Pancreas (tissue), 10 donors: Measurements from ENCODE around the gene NEMP1. TPM values are rescaled to one million over a fixed set of nuclear protein-coding genes. Genes with fewer than 3 reads are reported as not detected.

Experiments used
- ATAC-seq, 4 donors: fragments of 200-7000 bp; cut with Tn5 transposase; one replicate each; pipeline versions ENCODE4 v1.8.0 to v1.9.1; 2020; ENCODE audit warnings: mild to moderate bottlenecking in 4 of 4, moderate library complexity in 4 of 4
- DNase-seq, 6 donors: peaks; one replicate each; pipeline ENCODE4 v3.0.0-alpha.2; 2020
- FAIRE-seq: peaks from 2 replicates; lab custom pipeline; 2012; peaks lifted over from hg19 to GRCh38; lab: Jason Lieb, UNC
- H3K27ac ChIP-seq, 4 donors: fragments of 200-600 bp; sonication (generic); 1 replicate in 3 of 4; 2 replicates in 1 of 4; pipeline versions ENCODE4 v1.5.0 to v1.8.0; 2020
- H3K27me3 ChIP-seq, 4 donors: fragments of 200-600 bp; one replicate each; pipeline ENCODE4 v1.8.0; 2021
- H3K36me3 ChIP-seq, 3 donors: fragments of 200-600 bp; sonication (generic) in 1 of 3; one replicate each; pipeline versions ENCODE4 v1.5.0 to v1.8.0; 2020 to 2021
- H3K4me1 ChIP-seq, 3 donors: fragments of 200-600 bp; one replicate each; pipeline ENCODE4 v1.8.0; 2021
- H3K4me3 ChIP-seq, 4 donors: fragments of 200-600 bp; sonication (generic) in 2 of 4; one replicate each; pipeline versions ENCODE4 v1.5.0 to v1.8.0; 2020 to 2021
- H3K9me3 ChIP-seq, 4 donors: fragments of 200-600 bp; one replicate each; pipeline ENCODE4 v1.8.0; 2021
- WGBS, 2 donors: extraction: QIAGEN DNeasy Blood & Tissue Kit; methylation state at CpG; one replicate each; pipeline ENCODE4 v1.1.7; 2013; 5-methylcytosine and 5-hydroxymethylcytosine counted together
- intact Hi-C, 3 donors: fragments of 100-400 bp; cut with DNase I; formaldehyde crosslinking; loops; one replicate each; pipeline versions ENCODE4 v1.11.1 to v1.14.2; 2022
- polyA plus RNA-seq, 2 donors: library from polyadenylated mRNA; stranded (reverse); fragments of 200-250 nt; gene quantifications; one replicate each; pipeline ENCODE4 v1.2.3, GENCODE V29; 2013
- total RNA-seq, 6 donors: library from RNA; stranded (reverse); fragmentation: NEBNext Ultra II Directional in 4 of 6; extraction: Animal tissue kit (Norgen Biotek cat#: 25700) in 4 of 6; gene quantifications; one replicate each; pipeline versions ENCODE4 v1.2.1 to v1.2.4, GENCODE V29; 2021 to 2023
- TF ChIP-seq, protein P1 (sequence below), 4 donors: fragments of 200-600 bp; sonication (generic) in 3 of 4; IDR thresholded peaks; one replicate each; pipeline versions ENCODE4 v1.5.0 to v1.8.0; 2021; ENCODE audit warnings: antibody characterized with exemption in 4 of 4
- donor health status: healthy with polysubstance abuse.
- donor health status: DM: no; HTN: no; CAD: no; lungs with moderate emphysema.
- donor health status: DM: no; HTN: no; CAD: no.
- donor health status: control.
- donor health status: control.
- donor health status: Bipolar disorder and iron deficiency.
- donor health status: DM: yes; HTN: yes; CAD: no.
- donor health status: DM: no; HTN: no; CAD: no.
- donor health status: DM: no; HTN: no; CAD: no.
- donor health status: DM: yes; HTN: yes; CAD: no.

NEMP1 gene
- total and polyA plus RNA-seq, 8 donors, result 1.1 to 5.7 (median 3.4) TPM

GRCh38 chr12:57048423-57049118 is 30.0 kb downstream of the NEMP1 start:
- no peak overlapping the region for H3K4me3 ChIP-seq
- DNase-seq, result no peak
- H3K9me3 ChIP-seq, result no peaks in the 10 kb centered on the region
- TF ChIP-seq, protein P1, sequence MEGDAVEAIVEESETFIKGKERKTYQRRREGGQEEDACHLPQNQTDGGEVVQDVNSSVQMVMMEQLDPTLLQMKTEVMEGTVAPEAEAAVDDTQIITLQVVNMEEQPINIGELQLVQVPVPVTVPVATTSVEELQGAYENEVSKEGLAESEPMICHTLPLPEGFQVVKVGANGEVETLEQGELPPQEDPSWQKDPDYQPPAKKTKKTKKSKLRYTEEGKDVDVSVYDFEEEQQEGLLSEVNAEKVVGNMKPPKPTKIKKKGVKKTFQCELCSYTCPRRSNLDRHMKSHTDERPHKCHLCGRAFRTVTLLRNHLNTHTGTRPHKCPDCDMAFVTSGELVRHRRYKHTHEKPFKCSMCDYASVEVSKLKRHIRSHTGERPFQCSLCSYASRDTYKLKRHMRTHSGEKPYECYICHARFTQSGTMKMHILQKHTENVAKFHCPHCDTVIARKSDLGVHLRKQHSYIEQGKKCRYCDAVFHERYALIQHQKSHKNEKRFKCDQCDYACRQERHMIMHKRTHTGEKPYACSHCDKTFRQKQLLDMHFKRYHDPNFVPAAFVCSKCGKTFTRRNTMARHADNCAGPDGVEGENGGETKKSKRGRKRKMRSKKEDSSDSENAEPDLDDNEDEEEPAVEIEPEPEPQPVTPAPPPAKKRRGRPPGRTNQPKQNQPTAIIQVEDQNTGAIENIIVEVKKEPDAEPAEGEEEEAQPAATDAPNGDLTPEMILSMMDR (IDR thresholded peaks at IDR 0.05), result no peak
- no peak overlapping the region for H3K27ac ChIP-seq
- no peak for FAIRE-seq
- 86 to 87% methylated on average over 1 of the region's 1 CpG for WGBS, 2 donors
- ATAC-seq, result no peak
- no peaks in the 10 kb centered on the region for H3K4me1 ChIP-seq
- no peaks in the 10 kb centered on the region for H3K27me3 ChIP-seq
- H3K36me3 ChIP-seq, result no peaks in the 10 kb centered on the region
- intact Hi-C loops, result no loop called here

DNA sequence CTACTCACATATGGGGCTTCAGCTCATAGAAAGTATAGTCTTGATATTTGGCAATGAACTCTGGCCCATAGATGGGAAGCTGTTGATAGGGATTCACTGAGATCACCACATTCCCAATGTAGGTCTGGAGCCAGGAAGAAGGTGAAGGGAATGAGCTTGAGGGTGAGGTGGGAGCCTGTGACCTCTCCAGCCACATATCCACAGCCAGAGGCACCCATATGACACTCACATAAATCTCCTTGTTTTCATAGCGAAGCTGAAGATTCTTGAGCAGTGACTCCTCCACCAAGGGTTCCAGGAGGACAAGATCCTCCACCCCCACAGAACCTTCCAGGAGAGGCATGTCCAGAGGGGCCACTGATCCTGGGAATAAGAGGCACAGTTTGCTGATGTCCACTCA is 30.6 kb downstream of the NEMP1 start:
- Histone ChIP-seq H3K36me3 (no peaks in the 10 kb centered on the region), H3K4me1 (no peaks in the 10 kb centered on the region), H3K4me3 (no peak overlapping the region), H3K27me3 (no peaks in the 10 kb centered on the region), H3K27ac (no peak overlapping the region), H3K9me3 (no peaks in the 10 kb centered on the region)
- intact Hi-C loops, result no loop called here
- TF ChIP-seq, protein P1 (IDR thresholded peaks at IDR 0.05), result no peak
- 85 to 87% methylated on average over 1 of the region's 1 CpG for WGBS, 2 donors
- no peak for FAIRE-seq
- no peak for DNase-seq
- no peak for ATAC-seq

GRCh38 chr12:57046947-57047890 is 31.4 kb downstream of the NEMP1 start:
- no peak for DNase-seq
- 62 to 64% methylated on average over 10 of the region's 10 CpGs for WGBS, 2 donors

DNA sequence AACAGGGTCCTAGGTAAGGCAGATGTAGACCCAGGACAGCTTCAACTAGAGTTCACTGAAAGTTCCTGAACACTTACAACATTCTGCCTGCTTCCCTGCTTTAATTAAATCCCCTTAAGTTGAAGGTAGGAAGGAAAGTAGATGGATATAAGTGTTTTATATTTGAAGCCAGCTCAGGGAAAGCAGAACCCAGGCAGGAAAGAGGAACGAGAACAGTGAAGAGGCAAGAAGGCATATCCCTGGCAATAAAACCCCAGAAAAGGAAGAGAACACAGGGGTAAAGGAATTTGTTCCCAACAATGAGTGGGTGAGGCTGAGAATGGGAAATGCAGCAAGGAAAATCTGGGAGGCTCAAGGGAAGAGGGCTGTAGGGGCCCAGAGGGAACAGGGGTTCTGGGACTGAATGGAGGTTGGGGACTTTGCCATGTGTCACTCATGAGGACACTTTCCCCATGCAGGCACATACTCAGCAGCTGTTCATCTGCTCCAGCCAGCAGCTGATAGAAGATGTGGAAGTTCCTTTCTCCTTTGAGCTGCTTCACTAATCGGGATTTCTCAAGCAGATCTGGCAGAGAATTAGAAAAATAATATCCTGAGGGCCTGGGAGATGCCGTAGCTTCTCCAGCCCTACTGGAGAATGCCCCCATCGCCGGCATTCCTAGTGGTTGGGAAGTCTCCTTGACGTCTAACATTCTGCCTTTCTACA is 32.4 kb downstream of the NEMP1 start:
- TF ChIP-seq, protein P1 (IDR thresholded peaks at IDR 0.05), result no peak
- Histone ChIP-seq H3K9me3 (no peaks in the 10 kb centered on the region), H3K4me1 (no peaks in the 10 kb centered on the region), H3K27ac (no peak overlapping the region), H3K4me3 (no peak overlapping the region), H3K27me3 (no peaks in the 10 kb centered on the region), H3K36me3 (no peaks in the 10 kb centered on the region)
- intact Hi-C loops, result no loop called here
- ATAC-seq (peak in 2 of 4 donors; percentile 13 to 52), DNase-seq (no peak), FAIRE-seq (no peak)
- 55 to 58% methylated on average over 6 of the region's 6 CpGs for WGBS, 2 donors

More at GRCh38 chr12:57046947-57047890, 31.4 kb downstream of the NEMP1 start:
- TF ChIP-seq, protein P1 (IDR thresholded peaks at IDR 0.05), result no peak
- Histone ChIP-seq H3K4me3 (no peak overlapping the region), H3K9me3 (no peaks in the 10 kb centered on the region), H3K27me3 (no peaks in the 10 kb centered on the region), H3K36me3 (no peaks in the 10 kb centered on the region), H3K27ac (no peak overlapping the region), H3K4me1 (no peaks in the 10 kb centered on the region)
- ATAC-seq (peak in 2 of 4 donors; percentile 41 to 74), FAIRE-seq (no peak)
- intact Hi-C loops, result no loop called here
